Stimulated activated effector memory CD8-positive, alpha-beta T cell treated with anti-CD3 and anti-CD28 coated beads, Interleukin-12 subunit alpha, Interleukin-12 subunit beta, amount 100 ng/mL, for 72 hours (primary cell): ENCODE data around the gene SLC17A5.
"Not testable (repeated sequence)": the region's sequence is repeated elsewhere in the genome, so short reads cannot be mapped to it uniquely, and the experiment has no call there.

Source experiments
- ATAC-seq: fragments of 150-1000 bp; cut with Tn5 transposase; 2 replicates; pipeline ENCODE4 v1.10.0; 2021
- DNase-seq, 2 donors: peaks; one replicate each; pipeline ENCODE4 v3.0.0; 2021 to 2022; ENCODE audit warnings: low spot score in 2 of 2
- H3K27ac Mint-ChIP-seq: one replicate; pipeline ENCODE4 v1.8.0; 2022; ENCODE audit warnings: mild to moderate bottlenecking, mixed read lengths
- H3K36me3 Mint-ChIP-seq: one replicate; pipeline ENCODE4 v1.8.0; 2022; ENCODE audit warnings: mild to moderate bottlenecking, mixed read lengths
- H3K4me1 Mint-ChIP-seq: one replicate; pipeline ENCODE4 v1.8.0; 2022; ENCODE audit warnings: mixed read lengths
- H3K4me3 Mint-ChIP-seq: one replicate; pipeline ENCODE4 v1.8.0; 2022; ENCODE audit warnings: mild to moderate bottlenecking, mixed read lengths
- H3K9me3 Mint-ChIP-seq: one replicate; pipeline ENCODE4 v1.8.0; 2022; ENCODE audit warnings: mixed read lengths

SLC17A5 gene

GRCh38 chr6:73644030-73644429 lies 9.8 kb downstream of the SLC17A5 start:
- ATAC-seq (no peak), DNase-seq (no peak)
- Mint-ChIP-seq H3K4me1 (peaks cover 6% of the 10 kb centered on the region), H3K9me3 (no peaks in the 10 kb centered on the region), H3K36me3 (peaks cover 42% of the 10 kb centered on the region), H3K27ac (no peak overlapping the region), H3K4me3 (no peak overlapping the region)

GRCh38 chr6:73642530-73642929 lies 11.3 kb downstream of the SLC17A5 start:
- H3K9me3 Mint-ChIP-seq, result no peaks in the 10 kb centered on the region
- H3K27ac Mint-ChIP-seq, result no peak overlapping the region
- peaks cover 6% of the 10 kb centered on the region for H3K4me1 Mint-ChIP-seq
- no peak overlapping the region for H3K4me3 Mint-ChIP-seq
- DNase-seq (no peak), ATAC-seq (no peak)
- peaks cover 49% of the 10 kb centered on the region for H3K36me3 Mint-ChIP-seq

DNA sequence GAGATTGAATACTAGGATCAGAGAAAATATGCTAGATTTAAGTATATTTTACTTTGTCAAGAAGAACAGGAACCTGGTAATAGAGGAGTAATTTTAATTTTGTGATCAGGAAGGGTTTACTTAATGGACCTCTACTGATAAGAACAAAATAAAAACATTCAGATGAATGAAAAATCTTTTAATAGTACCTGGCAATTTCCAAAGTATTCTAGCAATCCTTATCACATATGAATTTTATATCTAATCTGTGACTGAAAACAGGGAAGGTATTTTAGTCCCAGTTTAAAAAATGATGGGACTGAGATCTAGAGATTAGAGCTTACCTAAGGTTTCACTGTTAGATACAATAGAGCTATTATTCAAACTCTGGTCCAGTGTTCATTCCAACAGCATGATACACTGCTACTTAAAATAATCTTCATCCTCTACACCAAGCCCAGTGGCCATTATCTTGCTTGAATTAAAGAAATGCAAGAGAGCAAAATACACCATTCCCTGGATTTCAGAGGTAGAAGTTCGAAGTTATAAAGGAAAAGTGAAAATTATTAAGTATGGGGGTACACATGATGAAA lies 13.5 kb downstream of the SLC17A5 start:
- no peak overlapping the region for H3K4me3 Mint-ChIP-seq
- no peaks in the 10 kb centered on the region for H3K4me1 Mint-ChIP-seq
- DNase-seq (no peak), ATAC-seq (no peak)
- H3K36me3 Mint-ChIP-seq, result peaks cover 72% of the 10 kb centered on the region
- no peak overlapping the region for H3K27ac Mint-ChIP-seq
- no peaks in the 10 kb centered on the region for H3K9me3 Mint-ChIP-seq

GRCh38 chr6:73639040-73639439 lies 14.8 kb downstream of the SLC17A5 start:
- H3K36me3 Mint-ChIP-seq, result peaks cover 84% of the 10 kb centered on the region
- ATAC-seq, result no peak
- H3K27ac Mint-ChIP-seq, result no peak overlapping the region
- no peak overlapping the region for H3K4me3 Mint-ChIP-seq
- no peaks in the 10 kb centered on the region for H3K4me1 Mint-ChIP-seq
- H3K9me3 Mint-ChIP-seq, result no peaks in the 10 kb centered on the region
- DNase-seq, result no peak

DNA sequence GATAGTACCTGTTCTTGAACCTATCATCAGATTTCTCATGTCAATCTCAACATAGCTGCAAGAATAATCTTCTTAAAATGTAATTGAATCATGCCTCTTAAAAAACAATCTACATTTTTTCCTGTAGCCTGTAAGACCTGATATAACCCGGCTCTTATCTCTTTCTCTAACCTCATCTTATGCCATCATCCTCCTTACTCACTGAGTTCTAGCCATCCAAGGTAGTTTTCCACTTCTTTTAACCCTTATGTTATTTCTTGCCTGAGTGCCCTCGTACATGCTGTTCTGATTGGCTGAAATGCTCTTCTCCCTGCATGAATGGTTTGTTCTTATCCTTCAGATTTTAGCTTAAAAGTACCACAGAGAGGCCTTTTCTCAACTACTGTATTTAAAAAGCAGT lies 16.4 kb downstream of the SLC17A5 start:
- Mint-ChIP-seq H3K4me1 (no peaks in the 10 kb centered on the region), H3K9me3 (no peaks in the 10 kb centered on the region), H3K27ac (no peak overlapping the region), H3K4me3 (no peak overlapping the region), H3K36me3 (peaks cover 96% of the 10 kb centered on the region)
- no peak for DNase-seq
- no peak for ATAC-seq

DNA sequence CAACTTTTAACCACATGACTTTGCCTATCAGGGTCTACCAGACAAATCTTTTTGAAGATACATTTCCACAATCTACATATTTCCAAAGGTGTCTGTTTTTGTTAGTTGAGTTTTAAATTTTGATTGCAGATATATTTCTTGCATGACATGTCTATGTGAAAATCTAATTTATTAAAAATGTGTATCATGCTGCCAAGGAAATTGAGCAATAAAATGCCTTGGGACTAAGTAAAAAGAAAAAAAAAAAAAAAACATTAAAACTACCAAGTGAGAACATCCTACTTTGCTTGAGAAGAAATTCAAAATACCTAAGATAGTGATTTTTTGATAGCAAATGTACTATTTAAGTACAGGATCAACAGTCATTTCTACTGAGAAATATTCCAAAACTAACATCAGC lies 17.7 kb downstream of the SLC17A5 start:
- Mint-ChIP-seq H3K4me1 (no peaks in the 10 kb centered on the region), H3K4me3 (no peak overlapping the region), H3K9me3 (no peaks in the 10 kb centered on the region), H3K27ac (no peak overlapping the region), H3K36me3 (peaks cover 98% of the 10 kb centered on the region)
- no peak for DNase-seq
- ATAC-seq, result no peak

DNA sequence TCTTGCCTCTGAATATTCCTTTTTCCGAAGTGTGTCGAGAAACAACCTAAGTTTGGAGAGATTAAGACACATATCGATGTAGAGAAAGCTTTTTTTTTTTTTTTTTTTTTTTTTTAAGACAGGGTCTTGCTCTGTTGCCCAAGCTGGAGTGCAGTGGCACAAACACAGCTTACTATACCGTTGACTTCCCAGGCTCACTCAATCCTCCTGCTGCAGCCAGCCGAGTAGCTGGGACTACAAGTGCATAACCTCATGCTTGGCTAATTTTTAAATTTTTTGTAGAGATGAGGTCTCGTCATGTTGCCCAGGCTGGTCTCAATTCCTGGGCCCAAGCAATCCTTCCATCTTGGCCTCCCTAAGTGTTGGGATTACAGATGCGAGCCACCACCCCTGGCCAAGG lies 21.4 kb downstream of the SLC17A5 start:
- ATAC-seq (no peak), DNase-seq (no peak)
- H3K36me3 Mint-ChIP-seq, result peaks cover 100% of the 10 kb centered on the region
- no peaks in the 10 kb centered on the region for H3K4me1 Mint-ChIP-seq
- no peak overlapping the region for H3K27ac Mint-ChIP-seq
- H3K9me3 Mint-ChIP-seq, result no peaks in the 10 kb centered on the region
- H3K4me3 Mint-ChIP-seq, result no peak overlapping the region

- no peak for DNase-seq
- peak overlapping the region; percentile 12 for H3K27ac Mint-ChIP-seq
- ATAC-seq, result no peak
- H3K4me3 Mint-ChIP-seq, result no peak overlapping the region
- H3K9me3 Mint-ChIP-seq, result no peaks in the 10 kb centered on the region
- peaks cover 98% of the 10 kb centered on the region for H3K36me3 Mint-ChIP-seq
- H3K4me1 Mint-ChIP-seq, result no peaks in the 10 kb centered on the region
Measured at GRCh38 chr6:73631849-73632248, 21.9 kb downstream of the SLC17A5 start.

- H3K36me3 Mint-ChIP-seq, result peaks cover 93% of the 10 kb centered on the region
- no peak overlapping the region for H3K4me3 Mint-ChIP-seq
- no peak overlapping the region for H3K27ac Mint-ChIP-seq
- DNase-seq, result no peak
- H3K4me1 Mint-ChIP-seq, result no peaks in the 10 kb centered on the region
- no peak for ATAC-seq
- H3K9me3 Mint-ChIP-seq, result no peaks in the 10 kb centered on the region
Measured at GRCh38 chr6:73630401-73630800, 23.4 kb downstream of the SLC17A5 start.

DNA sequence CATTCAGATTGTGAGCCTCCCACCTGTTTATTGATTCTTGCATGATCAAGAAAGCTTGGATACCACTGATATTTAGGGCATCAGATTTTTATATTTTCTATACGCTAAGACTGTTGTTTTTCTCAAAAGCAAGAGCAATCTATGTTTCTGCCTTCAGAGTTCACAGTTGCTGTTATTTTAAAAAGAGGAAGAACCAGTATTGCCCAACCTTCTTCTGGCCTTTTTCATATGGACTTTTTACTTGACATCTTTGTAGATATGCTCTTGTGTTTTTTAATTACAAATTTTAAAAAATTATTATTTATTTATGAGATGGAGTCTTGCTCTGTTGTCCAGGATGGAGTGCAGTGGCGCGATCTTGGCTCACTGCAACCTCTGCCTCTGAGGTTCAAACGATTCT lies 28.9 kb downstream of the SLC17A5 start:
- no peak for DNase-seq
- H3K4me3 Mint-ChIP-seq, result no peak overlapping the region
- no peak overlapping the region for H3K27ac Mint-ChIP-seq
- H3K9me3 Mint-ChIP-seq, result no peaks in the 10 kb centered on the region
- peaks cover 44% of the 10 kb centered on the region for H3K36me3 Mint-ChIP-seq
- H3K4me1 Mint-ChIP-seq, result no peaks in the 10 kb centered on the region
- ATAC-seq, result no peak

- H3K27ac Mint-ChIP-seq, H3K4me3 Mint-ChIP-seq, H3K9me3 Mint-ChIP-seq, ATAC-seq, DNase-seq, H3K4me1 Mint-ChIP-seq: not testable (repeated sequence)
- peaks cover 38% of the 10 kb centered on the region for H3K36me3 Mint-ChIP-seq
Measured at GRCh38 chr6:73623480-73623879, 30.3 kb downstream of the SLC17A5 start.

DNA sequence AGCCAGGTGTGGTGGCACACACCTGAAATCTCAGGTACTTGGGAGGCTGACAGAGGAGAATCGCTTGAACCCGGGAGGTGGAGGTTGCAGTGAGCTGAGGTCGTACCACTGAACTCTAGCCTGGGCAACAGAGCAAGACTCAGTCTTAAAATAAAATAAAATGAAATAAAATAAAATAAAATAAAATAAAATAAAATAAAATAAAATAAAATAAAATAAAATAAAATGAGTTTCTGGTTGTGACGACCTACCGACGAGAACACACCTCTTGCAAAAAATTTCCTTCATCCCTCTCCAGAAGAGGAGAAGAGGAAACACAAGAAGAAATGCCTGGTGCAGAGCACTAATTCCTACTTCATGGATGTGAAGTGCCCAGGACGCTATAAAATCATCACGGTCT lies 35.7 kb downstream of the SLC17A5 start:
- H3K36me3 Mint-ChIP-seq, result peaks cover 54% of the 10 kb centered on the region
- DNase-seq, H3K27ac Mint-ChIP-seq, H3K4me3 Mint-ChIP-seq, ATAC-seq, H3K4me1 Mint-ChIP-seq, H3K9me3 Mint-ChIP-seq: not testable (repeated sequence)

GRCh38 chr6:73614802-73615201 lies 39.0 kb downstream of the SLC17A5 start:
- Mint-ChIP-seq H3K4me1 (no peaks in the 10 kb centered on the region), H3K9me3 (no peaks in the 10 kb centered on the region), H3K36me3 (peaks cover 70% of the 10 kb centered on the region), H3K4me3 (no peak overlapping the region), H3K27ac (no peak overlapping the region)
- ATAC-seq (no peak), DNase-seq (no peak)

DNA sequence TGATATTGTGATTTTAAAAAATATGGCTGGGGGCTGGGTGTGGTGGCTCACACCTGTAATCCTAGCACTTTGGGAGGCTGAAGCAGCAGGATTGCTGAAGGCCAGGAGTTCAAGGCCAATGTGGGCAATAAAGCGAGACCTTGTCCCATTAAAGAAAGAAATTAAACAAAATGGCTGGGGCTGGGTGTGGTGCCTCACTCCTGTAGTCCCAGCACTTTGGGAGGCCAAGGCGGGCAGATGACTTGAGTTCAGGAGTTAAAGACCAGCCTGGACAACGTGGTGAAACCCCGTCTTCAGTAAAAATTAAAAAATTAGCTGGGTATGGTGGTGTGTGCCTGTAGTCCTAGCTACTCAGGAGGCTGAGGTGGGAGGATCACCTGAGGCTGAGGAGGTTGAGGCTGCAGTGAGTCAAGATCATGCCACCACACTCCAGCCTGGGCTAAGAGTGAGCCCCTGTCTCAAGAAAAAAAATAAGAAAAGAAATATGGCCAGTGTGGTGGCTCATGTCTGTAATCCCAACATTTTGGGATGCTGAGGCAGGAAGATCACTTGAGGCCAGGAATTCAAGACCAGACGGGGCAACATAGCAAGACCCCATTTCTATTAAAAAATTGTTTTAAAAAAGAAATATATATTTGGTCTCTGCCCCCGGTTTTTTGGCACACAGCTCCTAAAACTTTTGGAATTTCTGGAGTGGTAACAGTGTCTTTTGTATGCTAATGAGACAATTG lies 39.8 kb downstream of the SLC17A5 start:
- Mint-ChIP-seq H3K36me3 (peaks cover 75% of the 10 kb centered on the region), H3K9me3 (no peaks in the 10 kb centered on the region), H3K4me1 (no peaks in the 10 kb centered on the region), H3K4me3 (no peak overlapping the region), H3K27ac (no peak overlapping the region)
- DNase-seq (no peak), ATAC-seq (no peak)

- H3K36me3 Mint-ChIP-seq, result peaks cover 81% of the 10 kb centered on the region
- ATAC-seq (no peak), DNase-seq (no peak)
- H3K27ac Mint-ChIP-seq, result no peak overlapping the region
- H3K9me3 Mint-ChIP-seq, result no peaks in the 10 kb centered on the region
- H3K4me1 Mint-ChIP-seq, result no peaks in the 10 kb centered on the region
- no peak overlapping the region for H3K4me3 Mint-ChIP-seq
Measured at GRCh38 chr6:73612611-73613010, 41.2 kb downstream of the SLC17A5 start.

DNA sequence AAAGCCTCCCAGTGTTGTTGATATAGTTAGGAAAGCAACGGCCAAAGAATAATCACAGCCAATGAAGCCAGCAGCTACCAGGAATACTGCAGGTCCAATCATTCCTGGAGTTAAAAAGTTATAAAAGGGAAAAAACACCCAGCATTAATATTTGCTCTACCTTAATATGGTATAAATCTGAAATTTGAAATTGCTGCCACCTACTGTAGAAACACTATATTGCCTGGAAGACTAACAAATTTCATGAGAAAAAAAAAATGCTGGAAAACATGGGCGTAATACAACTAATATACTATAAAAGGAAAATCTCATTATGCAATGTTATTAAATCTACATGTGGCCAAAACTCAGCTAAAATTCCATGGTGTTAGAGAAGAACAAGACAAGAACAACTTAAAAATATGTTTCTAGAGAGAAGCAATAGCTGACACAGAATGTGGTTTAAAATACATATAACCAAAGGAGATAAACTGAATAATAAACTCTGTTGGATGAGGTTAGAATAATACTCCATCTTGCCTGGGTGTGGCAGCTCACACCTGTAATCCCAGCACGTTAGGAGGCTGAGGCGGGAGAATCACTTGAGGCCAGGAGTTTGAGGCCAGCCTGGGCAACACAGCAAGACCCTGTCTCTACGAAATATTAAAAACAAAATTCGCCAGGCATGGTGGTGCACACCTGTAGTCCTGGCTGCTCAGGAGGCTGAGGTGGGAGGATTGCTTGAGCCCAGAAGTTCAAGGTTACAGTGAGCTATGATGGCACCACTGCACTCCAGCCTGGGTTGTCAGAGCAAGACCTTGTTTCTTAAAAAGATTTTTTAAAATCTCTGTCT lies 43.1 kb downstream of the SLC17A5 start:
- ATAC-seq (no peak), DNase-seq (no peak)
- Mint-ChIP-seq H3K4me3 (no peak overlapping the region), H3K9me3 (no peaks in the 10 kb centered on the region), H3K36me3 (peaks cover 75% of the 10 kb centered on the region), H3K4me1 (no peaks in the 10 kb centered on the region), H3K27ac (no peak overlapping the region)
